ENCODE measurements around the gene SYT13. TPM values are rescaled to one million over a fixed set of nuclear protein-coding genes. Genes with fewer than 3 reads are reported as not detected.

The SYT13 gene
- total and polyA plus RNA-seq, 2 of the 4 experiments (the other 2 are of a cell fraction), result not detected

GRCh38 chr11:45274206-45274605 lies 11.9 kb downstream of the SYT13 start:
- no peak overlapping the region for H2AK9ac ChIP-seq (replicated peaks; ENCODE audit: low read depth, low read length, poor library complexity)
- CTCF ChIA-PET, result no interaction called here
- no peak overlapping the region for H2AFZ ChIP-seq (replicated peaks; ENCODE audit: low read length, poor library complexity)
- no CpG with 5 or more reads among the region's 4 CpGs for WGBS, 2 experiments (ENCODE audit: extremely low coverage in 2 of 2, insufficient read length in 1 of 2)
- no peak overlapping the region for H2BK120ac ChIP-seq (ENCODE audit: low read depth, low read length)
- H4K20me1 ChIP-seq (ENCODE audit: insufficient read depth, low read length), result no peaks in the 10 kb centered on the region
- POLR2A ChIA-PET (ENCODE audit: unreplicated experiment), result no interaction called here
- H3K79me1 ChIP-seq (ENCODE audit: low read depth in 1 of 2, low read length in 2 of 2), result no peaks in the 10 kb centered on the region
- no peak overlapping the region for H2AK5ac ChIP-seq (ENCODE audit: low read depth, low read length)
- H2BK20ac ChIP-seq (ENCODE audit: low read depth, low read length), result no peak overlapping the region
- intact Hi-C loops (cut with micrococcal nuclease) (no loop called here), in situ Hi-C loops (cut with MboI; ENCODE audit: low sequenced_read_pairs) (no loop called here), dilution Hi-C loops (cut with HindIII; ENCODE audit: low sequenced_read_pairs, unreplicated experiment) (no loop called here)
- no peaks in the 10 kb centered on the region for H3K9me1 ChIP-seq (ENCODE audit: insufficient read depth, low read length)
- BruUV-seq (replicated peaks), result no TSS peak
- H3K14ac ChIP-seq (replicated peaks; ENCODE audit: low read depth, low read length), result no peak overlapping the region
- no peak overlapping the region for H3K4me2 ChIP-seq (ENCODE audit: low read depth, low read length)
- TF ChIP-seq USF2 (IDR thresholded peaks at IDR 0.05; ENCODE audit: low read depth, low read length), result no peak
- no peak for TF ChIP-seq CEBPB (IDR thresholded peaks at IDR 0.05; ENCODE audit: low read depth, low read length)
- no peak for TF ChIP-seq MAZ (IDR thresholded peaks at IDR 0.05; ENCODE audit: borderline replicate concordance, low read depth, low read length)
- TF ChIP-seq SMC3 (IDR thresholded peaks at IDR 0.05; ENCODE audit: low read depth, low read length), result no peak
- TF ChIP-seq MXI1 (IDR thresholded peaks at IDR 0.05; ENCODE audit: borderline replicate concordance, low read depth, low read length), result no peak
- TF ChIP-seq FOS (IDR thresholded peaks at IDR 0.05; ENCODE audit: low read depth, low read length), result no peak
- TF ChIP-seq POLR2A (IDR thresholded peaks at IDR 0.05; ENCODE audit: low read depth, low read length), result no peak
- no peak for TF ChIP-seq RAD21 (IDR thresholded peaks at IDR 0.05; ENCODE audit: low read length)
- TF ChIP-seq CTCF (conservative IDR thresholded peaks at IDR 0.05; ENCODE audit: low read depth, low read length), result no peak
- no peaks in the 10 kb centered on the region for H3K9me3 ChIP-seq (ENCODE audit: control insufficient read depth, insufficient read depth, low read length)
- H3K23ac ChIP-seq (ENCODE audit: low read depth, low read length), result no peak overlapping the region
- no peak overlapping the region for H3K4me3 ChIP-seq (ENCODE audit: insufficient read depth, low read depth, low read length)
- no peak overlapping the region for H2BK5ac ChIP-seq (ENCODE audit: low read depth, low read length, poor library complexity, severe bottlenecking)
- H3K18ac ChIP-seq (ENCODE audit: low read depth, low read length), result no peak overlapping the region
- H3K4me1 ChIP-seq (ENCODE audit: control insufficient read depth, insufficient read depth, low read length), result no peaks in the 10 kb centered on the region
- H3K4ac ChIP-seq (ENCODE audit: low read depth, low read length), result no peak overlapping the region
- no peak overlapping the region for H3K56ac ChIP-seq (ENCODE audit: extremely low read depth, insufficient read depth, low read length)
- H3K36me3 ChIP-seq (ENCODE audit: control insufficient read depth, insufficient read depth, low read length), result no peaks in the 10 kb centered on the region
- H3K27me3 ChIP-seq (ENCODE audit: control insufficient read depth, insufficient read depth, low read length), result peaks cover 11% of the 10 kb centered on the region
- no peak overlapping the region for H3K27ac ChIP-seq (ENCODE audit: insufficient read depth, low read length)
- no peak overlapping the region for H4K8ac ChIP-seq (ENCODE audit: low read depth in 2 of 2, low read length in 2 of 2)
- no peak overlapping the region for H4K5ac ChIP-seq (ENCODE audit: low read depth, low read length)
- DNase-seq (no peak), ATAC-seq (ENCODE audit: low read depth) (no peak)
- no peak overlapping the region for H2BK15ac ChIP-seq (ENCODE audit: low read depth, low read length)
- H3K9ac ChIP-seq (ENCODE audit: low read depth, low read length), result no peak overlapping the region
- no peak overlapping the region for H4K91ac ChIP-seq (ENCODE audit: insufficient read depth, low read depth, low read length)
